GM21390 (cell line): ENCODE measurements around the gene DIP2C.
"Not testable (repeated sequence)": the region's sequence is repeated elsewhere in the genome, so short reads cannot be mapped to it uniquely, and the experiment has no call there.

Experiments used
- ATAC-seq: cut with Tn5 transposase; IDR thresholded peaks from one replicate; pipeline ENCODE4 v1.9.1; 2021; ENCODE audit not compliant: unreplicated experiment

Gene DIP2C

GRCh38 chr10:615583-616152 is 73.8 kb downstream of the DIP2C start:
- ATAC-seq, result no peak

GRCh38 chr10:614790-615582 is 74.5 kb downstream of the DIP2C start:
- no peak for ATAC-seq

- ATAC-seq, result no peak
Measured at GRCh38 chr10:614139-614711, 75.2 kb downstream of the DIP2C start.

GRCh38 chr10:613271-614138 is 76.0 kb downstream of the DIP2C start:
- ATAC-seq, result no peak

- ATAC-seq, result no peak
Measured at GRCh38 chr10:612696-613095, 76.8 kb downstream of the DIP2C start.

GRCh38 chr10:610642-611305 is 78.7 kb downstream of the DIP2C start:
- ATAC-seq, result not testable (repeated sequence)

- ATAC-seq, result no peak
Measured at GRCh38 chr10:609868-610545, 79.5 kb downstream of the DIP2C start.

GRCh38 chr10:609262-609658 is 80.2 kb downstream of the DIP2C start:
- ATAC-seq, result no peak

GRCh38 chr10:608331-609261 is 80.9 kb downstream of the DIP2C start:
- ATAC-seq, result no peak

- no peak for ATAC-seq
Measured at GRCh38 chr10:607545-608185, 81.8 kb downstream of the DIP2C start.

- ATAC-seq, result no peak
Measured at GRCh38 chr10:606762-607544, 82.5 kb downstream of the DIP2C start.

- ATAC-seq, result no peak
Measured at GRCh38 chr10:605632-606325, 83.7 kb downstream of the DIP2C start.

GRCh38 chr10:604716-605631 is 84.5 kb downstream of the DIP2C start:
- ATAC-seq, result no peak

- ATAC-seq, result no peak
Measured at GRCh38 chr10:603745-604144, 85.7 kb downstream of the DIP2C start.

GRCh38 chr10:602391-603005 is 87.0 kb downstream of the DIP2C start:
- no peak for ATAC-seq

- no peak for ATAC-seq
Measured at GRCh38 chr10:601660-601963, 87.9 kb downstream of the DIP2C start.
